GM21786 (cell line): Measurements from ENCODE around the gene AIM2.
A peak's percentile ranks its signal among the peaks of the same experiment; 100 is the strongest.
"Not testable (repeated sequence)": the region's sequence is repeated elsewhere in the genome, so short reads cannot be mapped to it uniquely, and the experiment has no call there.

Source experiments
- ATAC-seq: cut with Tn5 transposase; IDR thresholded peaks from one replicate; pipeline ENCODE4 v1.9.1; 2021; ENCODE audit not compliant: unreplicated experiment

Gene AIM2

DNA sequence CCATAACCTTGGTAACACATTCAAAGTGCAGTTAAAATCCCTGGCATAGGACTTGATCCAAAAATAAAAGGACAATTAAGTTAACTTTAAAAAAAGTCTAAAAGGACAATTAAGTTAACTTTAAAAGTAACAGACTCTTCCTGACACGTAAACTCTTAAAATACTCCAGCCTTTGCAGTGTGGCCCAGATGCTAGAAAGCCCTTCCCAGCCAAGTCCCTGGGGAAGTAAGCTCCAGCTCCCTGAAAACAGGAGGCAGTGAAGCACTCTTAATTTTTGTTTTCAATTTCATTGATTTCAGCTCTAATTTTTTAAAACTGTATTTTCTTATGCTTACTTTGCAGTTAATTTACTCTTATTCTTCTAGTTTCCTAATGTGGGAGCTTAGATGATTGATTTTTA is 5.1 kb upstream of the AIM2 start:
- ATAC-seq: no peak

DNA sequence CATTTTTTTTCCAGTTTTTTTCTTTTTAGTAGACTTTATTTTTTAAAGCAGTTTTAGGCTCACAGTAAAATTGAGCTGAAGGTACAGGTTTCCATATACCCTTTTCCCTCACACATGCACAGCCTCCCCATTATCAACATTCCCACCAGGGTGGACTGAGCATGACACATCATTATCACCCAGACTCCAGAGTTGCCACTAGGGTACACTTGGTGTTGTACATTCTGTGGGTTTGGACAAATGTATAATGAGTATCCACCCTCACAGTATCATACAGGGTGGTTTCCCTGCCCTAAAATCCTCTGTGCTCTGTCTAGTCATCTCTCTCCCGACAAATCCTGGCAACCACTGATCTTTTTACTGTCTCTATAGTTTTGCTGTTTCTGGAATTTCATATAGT is 3.0 kb upstream of the AIM2 start:
- no peak for ATAC-seq

DNA sequence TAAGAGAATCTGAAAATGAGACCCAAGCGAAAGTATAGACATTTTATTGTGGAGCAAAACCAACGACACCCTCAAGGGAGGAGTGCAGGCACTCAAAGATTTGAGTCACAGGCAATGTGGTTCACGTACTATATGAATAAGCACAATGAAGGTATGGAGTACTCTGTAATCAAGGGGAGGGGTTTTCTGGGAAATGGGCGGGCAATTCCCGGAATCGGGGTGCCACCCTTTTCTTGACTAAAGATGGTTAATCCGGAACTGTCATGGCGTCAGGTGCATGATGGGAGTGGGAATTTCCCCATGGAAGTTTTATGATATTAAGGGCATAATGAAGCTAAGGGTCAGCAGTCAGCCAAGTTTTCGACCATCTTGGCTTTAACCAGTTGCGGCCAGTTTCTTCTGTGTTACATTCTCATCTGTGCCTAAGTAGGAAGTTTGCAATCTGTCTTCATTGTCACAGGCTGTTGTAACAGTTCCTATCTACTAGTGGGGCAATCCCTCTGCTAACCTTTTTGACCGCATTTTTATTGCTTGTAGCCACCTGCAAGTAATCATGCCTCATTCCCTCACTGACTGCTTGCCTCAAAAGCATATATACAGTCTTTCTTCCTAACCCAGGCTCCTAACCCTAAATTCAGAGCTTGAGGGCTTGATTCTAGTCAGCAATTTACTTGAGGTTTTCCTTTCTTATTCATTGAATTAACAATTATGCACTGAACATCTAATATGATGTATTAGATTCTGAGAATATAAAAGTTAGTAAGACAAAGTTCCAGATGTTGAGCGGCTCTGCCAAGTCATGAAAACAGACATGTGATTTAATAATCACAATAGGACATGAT is 775 bp upstream of the AIM2 start:
- peak; percentile 74 for ATAC-seq

DNA sequence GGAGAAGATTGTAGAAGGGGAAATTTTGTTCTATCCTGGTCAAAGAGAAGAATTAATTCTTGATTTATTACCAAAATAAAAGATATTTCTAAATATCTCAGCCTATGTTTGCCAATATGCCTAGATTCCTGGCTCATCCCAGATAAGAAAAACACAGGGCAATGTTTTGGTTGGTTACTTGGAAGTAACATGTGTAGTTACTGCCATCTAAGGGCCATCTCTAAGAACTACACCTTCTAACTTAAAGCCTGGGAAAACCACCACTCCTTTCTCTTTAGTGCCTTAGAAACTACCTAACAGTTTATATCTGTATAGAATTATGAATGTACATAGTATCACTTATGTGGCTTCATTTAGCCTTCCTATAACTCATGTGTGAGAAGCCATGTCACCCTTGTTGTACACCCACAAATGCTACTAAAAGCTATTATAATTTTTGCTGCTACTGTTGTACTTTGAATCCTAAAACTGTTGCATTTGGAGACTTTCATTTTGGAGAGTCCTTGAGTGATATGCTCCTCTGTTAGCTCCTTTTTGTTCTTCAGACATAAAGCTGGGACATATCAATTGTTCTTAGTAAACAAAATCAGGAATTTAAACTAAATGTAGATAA is 4.5 kb downstream of the AIM2 start:
- no peak for ATAC-seq

DNA sequence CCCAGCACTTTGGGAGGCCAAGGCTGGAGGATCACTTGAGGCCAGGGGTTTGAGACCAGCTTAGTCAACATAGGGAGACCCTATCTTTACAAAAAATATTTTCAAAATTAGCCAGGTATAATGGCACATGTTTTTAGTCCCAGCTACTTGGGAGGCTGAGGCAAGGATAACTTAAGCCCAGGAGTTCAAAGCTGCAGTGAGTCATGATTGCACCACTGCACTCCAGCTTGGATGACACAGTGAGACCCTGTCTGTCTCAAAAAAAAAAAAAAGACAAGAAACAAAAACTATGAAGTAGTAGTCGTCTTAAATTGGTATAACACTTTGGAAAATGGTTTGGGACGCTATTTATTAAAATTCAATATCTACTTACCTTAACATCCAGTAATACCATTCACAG is 7.7 kb downstream of the AIM2 start:
- no peak for ATAC-seq

DNA sequence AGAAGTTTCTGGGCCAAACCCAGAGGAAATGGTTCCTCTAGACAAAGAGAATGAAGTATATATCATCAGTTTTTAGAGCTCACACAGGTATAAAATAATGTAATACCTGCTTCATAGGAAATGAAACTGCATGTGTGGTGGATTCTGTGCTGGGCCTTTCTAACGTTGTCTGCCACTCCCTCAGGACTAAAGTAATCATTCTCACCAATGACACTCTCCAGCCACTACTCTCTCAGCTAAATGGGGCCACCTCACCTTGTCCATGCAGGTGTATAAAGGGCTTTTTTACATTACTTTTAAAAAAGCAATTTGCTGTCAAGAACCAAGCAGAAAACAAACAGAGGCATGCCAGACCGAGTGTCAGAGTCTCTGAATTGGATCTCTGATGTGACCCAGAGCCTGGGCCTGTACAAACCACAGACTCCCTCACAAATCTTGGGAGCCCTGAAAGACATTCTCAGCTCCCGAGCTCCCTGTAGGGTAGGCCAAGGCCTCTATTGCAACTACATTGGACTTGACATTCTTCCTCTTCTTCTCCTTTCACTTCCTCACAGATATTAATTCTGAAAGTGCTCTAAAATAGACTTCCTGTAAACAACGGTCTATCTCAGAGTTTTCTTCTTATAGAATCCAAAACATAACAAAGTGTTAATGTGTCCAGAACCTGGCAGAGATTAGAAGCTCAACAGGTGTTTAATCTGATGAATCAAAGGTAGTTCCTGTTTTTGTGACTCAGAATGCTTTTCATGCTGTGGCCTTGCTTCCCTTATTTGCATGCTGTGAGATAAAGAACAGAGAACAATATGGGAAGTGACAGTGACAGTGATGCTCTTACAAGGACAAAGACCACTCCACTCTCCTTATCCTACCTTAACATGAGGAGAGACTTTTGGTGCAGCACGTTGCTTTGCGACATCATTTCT is 8.6 kb downstream of the AIM2 start:
- peak; percentile 87 for ATAC-seq

DNA sequence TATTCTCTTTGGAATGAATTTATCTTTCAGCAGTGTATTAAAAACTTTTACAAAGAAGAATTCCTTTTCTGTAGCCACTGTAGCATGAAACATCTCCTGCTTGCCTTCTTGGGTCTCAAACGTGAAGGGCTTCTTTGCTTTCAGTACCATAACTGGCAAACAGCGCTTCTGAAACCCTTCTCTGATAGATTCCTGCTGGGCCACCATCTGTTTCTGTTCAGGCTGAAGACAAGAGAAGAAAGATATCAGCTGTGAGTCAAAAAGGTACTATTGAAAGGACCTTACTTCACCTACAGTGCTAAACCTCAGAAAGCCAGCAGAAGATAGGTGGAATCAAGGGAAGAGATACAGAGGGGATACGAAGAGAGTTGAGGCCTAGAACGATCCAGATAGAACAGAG is 10.5 kb downstream of the AIM2 start:
- no peak for ATAC-seq

DNA sequence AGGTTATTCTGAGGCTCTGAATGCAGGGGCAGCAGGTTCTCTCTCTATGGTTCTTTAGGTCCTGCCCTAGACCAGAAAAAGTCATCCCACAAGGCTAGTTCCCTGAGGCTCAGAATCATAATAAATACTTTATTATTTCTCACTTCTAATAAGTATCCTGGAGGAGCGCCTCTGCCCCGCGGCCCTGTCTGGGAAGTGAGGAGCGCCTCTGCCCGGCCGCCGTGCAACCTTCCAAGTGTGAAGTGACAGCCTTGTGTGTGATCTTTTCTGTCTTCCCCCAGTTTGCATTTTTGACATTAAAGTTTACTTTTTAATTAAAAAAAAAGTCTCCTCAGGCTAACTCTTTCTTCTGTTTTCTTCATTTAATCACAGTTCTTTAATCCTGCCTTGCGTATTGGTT is 11.5 kb downstream of the AIM2 start:
- ATAC-seq: no peak

DNA sequence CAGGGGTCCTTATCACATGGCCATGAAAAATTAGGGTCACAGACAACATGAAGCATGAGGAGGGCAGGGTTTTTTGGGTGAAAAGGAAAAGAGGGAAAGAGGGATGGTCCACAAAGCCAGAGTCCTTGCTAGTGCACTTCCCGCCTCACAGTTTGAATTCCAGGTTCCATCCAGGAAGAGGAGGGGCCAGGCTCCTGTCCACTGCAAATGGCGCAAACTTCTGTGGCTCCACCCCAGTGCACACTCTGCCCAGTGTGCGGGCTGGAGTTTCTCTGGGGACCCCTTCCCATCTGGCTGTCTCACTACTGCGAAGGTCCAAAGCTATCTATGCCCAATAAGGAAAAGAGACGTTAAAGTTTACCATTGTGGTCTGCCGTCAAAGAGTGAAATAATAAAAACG is 17.8 kb downstream of the AIM2 start:
- ATAC-seq: no peak

DNA sequence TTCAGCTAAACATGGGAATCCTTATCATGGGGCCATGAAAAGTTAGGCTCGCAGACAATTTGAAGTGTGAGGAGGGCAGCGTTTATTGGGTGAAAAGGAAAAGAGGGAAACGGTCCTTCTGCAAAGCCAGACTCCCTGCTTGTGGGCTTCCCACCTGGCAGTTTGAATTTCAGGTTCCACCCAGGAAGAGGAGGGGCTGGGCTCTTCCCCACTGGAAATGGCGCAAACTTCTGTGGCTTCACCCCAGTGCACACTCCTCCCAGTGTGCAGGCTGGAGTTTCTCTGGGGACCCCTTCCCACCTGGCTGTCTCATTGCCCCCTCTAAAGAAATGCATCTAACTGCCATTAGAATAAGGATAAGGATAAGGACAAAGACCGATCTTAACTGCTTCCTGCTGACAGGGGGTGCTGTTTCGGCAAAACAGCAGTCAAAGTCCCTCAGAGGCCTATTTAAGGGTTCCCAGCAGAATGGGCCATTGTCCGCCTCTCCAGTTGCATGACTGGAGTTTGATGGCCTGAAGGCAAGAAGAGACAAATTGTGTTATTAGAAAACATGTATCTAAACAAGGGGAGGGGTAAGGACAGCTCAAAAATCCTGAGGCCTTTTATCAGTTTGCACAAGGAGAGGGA is 20.4 kb downstream of the AIM2 start:
- ATAC-seq: no peak

DNA sequence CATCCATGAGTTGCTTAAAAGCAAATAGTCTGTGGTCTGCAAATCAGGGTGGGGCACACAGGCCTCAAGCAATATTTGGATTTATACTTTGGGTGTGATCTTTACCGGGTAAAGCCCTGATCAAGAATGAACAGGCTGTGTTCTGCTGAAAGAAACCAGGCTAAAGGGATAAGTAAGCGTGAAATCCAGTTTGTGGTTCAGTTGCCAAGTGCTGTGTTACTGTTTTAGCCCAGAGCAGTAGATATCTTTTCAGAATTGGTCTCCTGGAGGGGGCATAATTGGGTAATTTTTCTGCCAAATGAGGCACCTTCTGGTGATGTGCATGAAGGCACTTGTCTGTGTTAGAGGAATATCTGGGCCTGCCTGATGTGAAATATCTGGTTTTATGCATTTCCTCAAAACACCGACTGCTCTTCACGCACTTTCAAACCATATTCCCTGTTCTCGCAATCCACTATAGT is 21.4 kb downstream of the AIM2 start:
- ATAC-seq: no peak

DNA sequence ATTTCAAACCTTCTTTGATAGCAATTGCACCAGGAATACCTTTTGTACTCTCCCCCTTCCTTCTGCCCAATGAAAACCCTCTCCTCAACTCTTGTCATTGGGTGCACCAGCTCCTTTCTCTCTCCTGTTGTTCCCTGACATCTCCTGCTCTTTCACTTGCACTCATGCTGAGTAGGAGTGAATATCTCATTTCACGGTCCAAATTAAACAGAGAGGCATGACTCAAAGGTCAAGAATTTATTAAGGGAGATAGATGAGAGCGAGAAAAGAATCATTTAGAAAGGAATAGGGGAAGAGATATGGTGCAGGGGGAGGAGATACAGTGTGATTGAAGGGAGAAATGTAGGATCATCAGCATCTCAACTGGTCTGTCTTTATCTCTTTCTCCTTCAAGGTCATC is 22.1 kb downstream of the AIM2 start:
- ATAC-seq: no peak

DNA sequence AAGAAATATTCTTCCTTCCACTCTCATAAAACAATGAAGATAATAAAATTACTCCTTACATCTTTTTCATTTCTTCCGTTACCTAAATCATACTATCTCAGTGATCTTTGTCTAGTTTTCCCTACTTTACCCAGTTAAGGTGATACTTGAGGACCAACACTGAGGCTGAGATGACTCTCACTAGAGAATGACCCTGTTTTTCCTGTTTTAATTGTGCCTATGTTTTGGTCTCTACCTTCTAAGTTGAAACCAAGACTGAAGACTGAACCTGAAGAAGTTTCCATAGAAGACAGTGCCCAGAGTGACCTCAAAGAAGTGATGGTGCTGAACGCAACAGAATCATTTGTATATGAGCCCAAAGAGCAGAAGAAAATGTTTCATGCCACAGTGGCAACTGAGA is 25.1 kb downstream of the AIM2 start:
- ATAC-seq: no peak

DNA sequence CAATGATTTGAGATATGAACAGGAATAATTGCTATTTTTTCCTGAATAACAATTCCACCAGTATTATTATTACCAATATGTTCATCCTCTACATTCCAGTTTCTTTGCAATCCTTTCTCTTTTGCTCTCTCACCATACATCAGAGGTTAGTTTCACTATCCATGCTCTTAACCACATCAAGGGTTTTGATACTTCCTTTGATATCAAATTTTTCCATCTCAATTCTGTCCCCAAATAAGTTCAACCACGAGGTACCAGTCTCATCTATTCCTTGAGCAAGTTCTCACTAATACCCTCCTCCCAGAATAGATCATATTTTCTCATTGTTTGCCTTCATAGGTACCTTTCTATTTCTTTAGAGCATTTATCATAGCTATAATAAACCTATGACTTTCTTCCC is 30.1 kb downstream of the AIM2 start:
- not testable (repeated sequence) for ATAC-seq

DNA sequence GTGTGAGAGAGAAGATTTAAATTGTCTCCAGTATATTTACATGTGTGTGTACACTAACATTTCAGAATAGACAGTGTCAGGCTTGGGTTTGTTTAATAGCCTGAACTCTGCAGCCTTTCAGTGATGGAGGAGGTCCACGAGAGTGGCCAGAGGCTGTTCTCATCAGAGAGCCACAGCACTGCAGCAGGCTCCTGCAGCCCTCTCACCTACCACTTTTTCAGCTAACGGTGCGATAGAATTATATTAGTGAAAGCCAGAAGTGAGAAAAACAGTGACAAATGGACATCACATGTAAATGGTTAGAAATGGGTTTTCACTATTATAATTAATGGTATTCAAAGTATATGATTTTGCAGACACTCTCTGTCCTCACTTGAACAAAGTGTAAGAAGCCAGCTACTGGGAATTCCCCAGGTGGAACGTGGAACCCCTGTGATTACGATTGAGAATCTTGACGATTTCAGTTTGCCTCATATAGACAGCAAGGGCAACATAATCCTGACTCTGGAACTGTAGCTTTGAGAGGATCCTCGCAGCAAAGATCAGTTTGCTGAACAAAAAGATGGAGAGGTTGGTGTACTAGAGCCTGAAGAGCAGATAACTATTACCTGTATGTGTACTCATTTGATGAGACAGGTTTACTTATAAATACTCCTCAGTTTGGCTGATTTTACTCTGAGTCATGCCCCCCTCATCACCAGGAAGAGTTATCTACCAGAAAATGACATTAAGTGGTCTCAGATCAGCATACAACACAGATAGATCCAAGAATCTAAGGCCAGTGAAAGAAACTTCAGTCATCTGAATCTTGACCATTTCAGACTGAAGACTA is 35.5 kb downstream of the AIM2 start:
- ATAC-seq: no peak

DNA sequence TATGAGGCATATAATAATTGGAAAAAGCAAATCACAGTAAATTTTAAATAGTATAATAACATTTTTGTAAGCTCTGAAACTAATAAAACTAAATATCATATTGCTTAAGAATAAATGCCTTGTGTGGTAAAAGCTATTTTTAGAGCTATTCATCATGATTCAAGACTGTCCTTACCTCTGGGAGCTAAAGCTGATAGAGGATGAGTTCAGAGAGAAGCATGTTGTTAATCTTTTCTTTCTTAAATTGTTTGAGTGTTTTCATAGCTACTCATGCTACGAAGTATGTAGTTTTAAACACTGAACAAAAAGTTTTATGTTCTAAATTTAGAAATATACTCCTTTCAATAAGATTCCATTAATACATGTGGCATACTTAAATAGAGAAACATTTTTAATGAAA is 36.4 kb downstream of the AIM2 start:
- no peak for ATAC-seq

DNA sequence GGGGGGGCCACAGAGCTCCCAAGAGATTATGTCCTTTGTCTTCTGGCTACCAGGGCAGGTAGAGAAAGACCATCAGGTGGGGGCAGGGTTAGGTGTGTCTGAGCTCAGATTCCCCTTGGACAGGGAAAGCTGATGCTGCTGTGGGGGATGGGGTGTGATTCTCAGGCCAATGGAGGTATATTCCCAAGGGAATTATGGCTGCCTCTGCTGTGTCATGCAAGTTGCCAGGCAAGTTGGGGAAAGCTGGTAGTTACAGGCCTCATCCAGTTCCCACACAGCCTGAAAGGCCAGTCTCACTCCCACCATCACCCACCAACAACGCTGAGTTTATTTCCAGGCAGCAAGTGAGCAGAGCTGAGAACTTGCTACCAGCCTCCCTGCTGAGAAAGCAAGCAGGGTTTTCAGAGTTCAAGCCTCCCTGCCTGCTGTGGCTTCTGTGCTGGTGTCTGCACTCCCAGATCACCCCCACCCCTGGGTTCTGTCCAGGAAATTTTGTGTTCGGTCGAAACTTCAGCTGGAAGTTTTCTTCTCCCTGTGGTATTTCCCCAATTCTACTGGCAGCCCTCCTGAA is 45.6 kb downstream of the AIM2 start:
- no peak for ATAC-seq

DNA sequence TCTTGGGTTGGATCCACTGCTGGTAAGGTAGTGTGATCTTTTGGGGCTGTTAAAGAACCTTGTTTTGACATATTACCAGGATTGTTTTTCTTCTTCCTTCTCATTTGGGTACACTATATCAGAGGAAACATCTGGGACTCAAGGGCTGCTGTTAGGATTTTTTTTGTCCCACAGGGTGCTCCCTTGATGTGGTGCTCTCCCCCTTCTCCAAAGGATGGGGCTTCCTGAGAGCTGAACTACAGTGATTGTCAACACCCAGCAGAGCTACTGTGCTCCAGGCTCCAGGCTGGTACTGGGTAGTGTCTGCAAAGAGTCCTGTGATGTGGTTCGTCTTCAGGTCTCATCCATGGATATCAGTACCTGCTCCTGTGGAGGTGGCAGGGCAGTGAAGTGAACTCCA is 46.3 kb downstream of the AIM2 start:
- no peak for ATAC-seq

DNA sequence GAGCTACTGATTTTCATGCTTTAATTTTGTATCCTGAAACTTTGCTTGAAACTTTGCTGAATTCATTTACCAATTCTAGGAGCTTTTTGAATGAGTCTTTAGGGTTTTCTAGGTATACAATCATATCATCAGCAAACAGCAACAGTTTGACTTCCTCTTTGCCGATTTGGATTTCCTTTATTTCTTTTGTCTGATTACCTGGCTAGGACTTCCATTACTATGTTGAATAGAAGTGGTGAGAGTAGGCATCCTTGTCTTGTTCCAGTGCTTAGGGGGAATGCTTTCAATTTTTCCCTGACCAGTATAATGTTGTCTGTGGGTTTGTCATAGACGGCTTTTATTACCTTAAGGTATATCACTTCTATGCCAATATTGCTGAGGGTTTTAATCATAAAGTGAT is 49.7 kb downstream of the AIM2 start:
- ATAC-seq: not testable (repeated sequence)

DNA sequence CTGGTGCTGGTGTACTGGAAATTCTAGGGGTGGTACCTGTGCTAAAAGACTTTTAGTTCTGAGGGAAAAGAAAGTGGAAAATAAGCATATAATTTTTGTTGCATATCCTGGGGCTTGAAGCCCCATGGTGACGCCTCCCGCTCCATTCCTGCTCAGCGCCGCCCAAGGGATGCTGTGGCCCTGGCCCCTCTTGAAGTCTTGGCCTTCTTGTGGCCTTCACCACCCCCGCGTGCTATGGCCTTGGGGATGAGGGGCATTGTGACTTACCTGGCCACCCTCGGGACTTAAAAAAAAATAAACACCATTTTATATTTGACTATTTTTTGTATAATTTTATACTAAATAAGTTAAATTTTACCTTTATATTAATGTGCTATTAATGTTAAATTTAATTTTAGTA is 51.5 kb downstream of the AIM2 start:
- no peak for ATAC-seq
